ENCODE data around the gene KIF1B. TPM values are rescaled to one million over a fixed set of nuclear protein-coding genes. Genes with fewer than 3 reads are reported as not detected.
"Not testable (repeated sequence)": the region's sequence is repeated elsewhere in the genome, so short reads cannot be mapped to it uniquely, and the experiment has no call there.

The KIF1B gene
- polyA plus RNA-seq, 1 experiment, result 26.9 TPM

DNA sequence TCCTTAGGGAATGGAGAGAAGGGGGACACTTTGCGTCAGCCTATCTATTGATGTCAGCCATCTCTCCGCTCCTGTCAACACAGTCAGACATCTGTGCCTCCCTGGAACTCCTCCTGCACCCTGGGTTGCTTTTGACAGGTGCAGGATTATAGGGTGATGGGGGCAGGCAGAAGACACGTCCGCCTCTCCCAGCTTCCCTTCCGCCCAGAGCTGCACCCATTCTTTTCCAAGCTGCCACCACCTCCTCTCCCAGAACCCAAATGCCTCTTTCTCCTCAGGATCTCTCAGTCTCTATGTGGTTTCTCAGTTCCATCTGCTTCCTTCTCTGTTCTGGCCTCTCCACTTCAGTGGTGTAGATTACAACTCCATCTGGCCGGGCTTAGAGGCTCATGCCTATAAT lies 17.1 kb upstream of the KIF1B start:
- TF ChIP-seq, protein P1, sequence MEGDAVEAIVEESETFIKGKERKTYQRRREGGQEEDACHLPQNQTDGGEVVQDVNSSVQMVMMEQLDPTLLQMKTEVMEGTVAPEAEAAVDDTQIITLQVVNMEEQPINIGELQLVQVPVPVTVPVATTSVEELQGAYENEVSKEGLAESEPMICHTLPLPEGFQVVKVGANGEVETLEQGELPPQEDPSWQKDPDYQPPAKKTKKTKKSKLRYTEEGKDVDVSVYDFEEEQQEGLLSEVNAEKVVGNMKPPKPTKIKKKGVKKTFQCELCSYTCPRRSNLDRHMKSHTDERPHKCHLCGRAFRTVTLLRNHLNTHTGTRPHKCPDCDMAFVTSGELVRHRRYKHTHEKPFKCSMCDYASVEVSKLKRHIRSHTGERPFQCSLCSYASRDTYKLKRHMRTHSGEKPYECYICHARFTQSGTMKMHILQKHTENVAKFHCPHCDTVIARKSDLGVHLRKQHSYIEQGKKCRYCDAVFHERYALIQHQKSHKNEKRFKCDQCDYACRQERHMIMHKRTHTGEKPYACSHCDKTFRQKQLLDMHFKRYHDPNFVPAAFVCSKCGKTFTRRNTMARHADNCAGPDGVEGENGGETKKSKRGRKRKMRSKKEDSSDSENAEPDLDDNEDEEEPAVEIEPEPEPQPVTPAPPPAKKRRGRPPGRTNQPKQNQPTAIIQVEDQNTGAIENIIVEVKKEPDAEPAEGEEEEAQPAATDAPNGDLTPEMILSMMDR (IDR thresholded peaks at IDR 0.05; ENCODE audit: low read depth, low read length), result no peak
- H3K27ac ChIP-seq (ENCODE audit: low read depth, low read length), result no peak overlapping the region
- ChIA-PET POLR2A (interaction anchor here (0.6 to 0.8 kb wide), 2 partner anchors 19 to 1851 kb away, joined by 3 to 5 read pairs; no protein-coding TSS in a partner anchor), CTCF (interaction anchor here (1.2 kb wide), 1 partner anchor 14 kb away, joined by 3 read pairs; no protein-coding TSS in a partner anchor)
- H3K9me3 ChIP-seq (ENCODE audit: control insufficient read depth, insufficient read depth, low read length), result no peaks in the 10 kb centered on the region; the same call in 1 of the 2 replicates
- no peak for DNase-seq (ENCODE audit: low read depth, low spot score)
- H3K27me3 ChIP-seq (ENCODE audit: control insufficient read depth, insufficient read depth, low read length), result no peaks in the 10 kb centered on the region
- H3K4me3 ChIP-seq (ENCODE audit: low read depth, low read length), result no peak overlapping the region

DNA sequence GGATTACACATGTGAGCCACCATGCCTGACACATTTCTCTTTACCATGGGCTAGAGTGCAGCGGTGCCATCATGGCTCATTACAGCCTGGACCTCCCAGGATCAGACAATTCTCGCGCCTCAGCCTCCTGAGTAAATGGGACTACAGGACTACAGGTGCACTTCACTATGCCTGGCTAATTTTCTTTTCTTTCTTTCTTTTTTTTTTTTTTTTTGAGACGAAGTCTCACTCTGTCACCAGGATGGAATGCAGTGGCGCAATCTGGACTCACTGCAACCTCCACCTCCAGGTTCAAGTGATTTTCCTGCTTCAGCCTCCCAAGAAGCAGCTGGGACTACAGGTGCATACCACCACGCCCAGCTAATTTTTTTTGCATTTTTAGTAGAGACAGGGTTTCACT lies 14.8 kb upstream of the KIF1B start:
- peaks cover under 1% of the 10 kb centered on the region for H3K27me3 ChIP-seq (ENCODE audit: control insufficient read depth, insufficient read depth, low read length)
- no peak overlapping the region for H3K4me3 ChIP-seq (ENCODE audit: low read depth, low read length)
- H3K27ac ChIP-seq (ENCODE audit: low read depth, low read length), result no peak overlapping the region
- POLR2A ChIA-PET, result no interaction called here
- no peaks in the 10 kb centered on the region for H3K9me3 ChIP-seq (ENCODE audit: control insufficient read depth, insufficient read depth, low read length)
- CTCF ChIA-PET, result interaction anchor here (1.0 kb wide), 1 partner anchor 14 kb away, joined by 3 read pairs; no protein-coding TSS in a partner anchor
- DNase-seq (ENCODE audit: low read depth, low spot score), result no peak
- TF ChIP-seq, protein P1 (IDR thresholded peaks at IDR 0.05; ENCODE audit: low read depth, low read length), result no peak

- TF ChIP-seq, protein P1 (IDR thresholded peaks at IDR 0.05; ENCODE audit: low read depth, low read length), result no peak
- DNase-seq (ENCODE audit: low read depth, low spot score), result peak; percentile 27
- POLR2A ChIA-PET, result no interaction called here
- Histone ChIP-seq H3K9me3 (ENCODE audit: control insufficient read depth, insufficient read depth, low read length) (no peaks in the 10 kb centered on the region), H3K27ac (ENCODE audit: low read depth, low read length) (peak overlapping the region; percentile 47), H3K4me3 (ENCODE audit: low read depth, low read length) (no peak overlapping the region), H3K27me3 (ENCODE audit: control insufficient read depth, insufficient read depth, low read length) (peaks cover 2% of the 10 kb centered on the region)
- CTCF ChIA-PET, result interaction anchor here (1.9 kb wide), 1 partner anchor 13 kb away, joined by 9 read pairs; the partner anchor contains the start of gene KIF1B
These were observed 13.4 kb upstream of the KIF1B start for GRCh38 chr1:10196976-10197375.

DNA sequence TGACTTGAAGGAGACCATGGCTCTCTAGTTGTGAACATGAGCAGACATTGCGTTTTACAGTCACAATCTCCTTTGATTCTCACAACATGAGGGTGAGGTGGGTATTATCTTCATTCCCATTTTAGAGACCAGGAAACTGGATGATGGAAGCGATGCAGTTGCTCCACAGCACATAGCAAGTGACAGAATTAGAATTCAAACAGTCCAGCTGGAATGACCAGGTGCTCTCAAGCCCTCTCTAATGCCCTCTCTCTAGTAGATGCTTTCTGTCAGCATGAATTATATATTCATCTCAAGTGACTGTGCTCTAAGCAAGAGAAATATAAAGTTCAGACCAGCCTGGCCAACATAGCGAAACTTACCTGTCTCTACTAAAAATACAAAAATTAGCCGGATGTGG lies 9.8 kb upstream of the KIF1B start:
- Histone ChIP-seq H3K9me3 (ENCODE audit: control insufficient read depth, insufficient read depth, low read length) (no peaks in the 10 kb centered on the region), H3K27ac (ENCODE audit: low read depth, low read length) (no peak overlapping the region), H3K4me3 (ENCODE audit: low read depth, low read length) (no peak overlapping the region), H3K27me3 (ENCODE audit: control insufficient read depth, insufficient read depth, low read length) (peaks cover 2% of the 10 kb centered on the region)
- TF ChIP-seq, protein P1 (IDR thresholded peaks at IDR 0.05; ENCODE audit: low read depth, low read length), result no peak
- ChIA-PET CTCF (interaction anchor here (2.1 kb wide), 1 partner anchor 9 kb away, joined by 18 read pairs; the partner anchor contains the start of gene KIF1B), POLR2A (no interaction called here)
- DNase-seq (ENCODE audit: low read depth, low spot score), result no peak

- ChIA-PET POLR2A (interaction anchor here (0.7 kb wide), 1 partner anchor 335 kb away, joined by 3 read pairs; no protein-coding TSS in a partner anchor), CTCF (no interaction called here)
- TF ChIP-seq, protein P1 (IDR thresholded peaks at IDR 0.05; ENCODE audit: low read depth, low read length), result no peak
- peaks cover 2% of the 10 kb centered on the region for H3K27me3 ChIP-seq (ENCODE audit: control insufficient read depth, insufficient read depth, low read length)
- no peaks in the 10 kb centered on the region for H3K9me3 ChIP-seq (ENCODE audit: control insufficient read depth, insufficient read depth, low read length)
- no peak for DNase-seq (ENCODE audit: low read depth, low spot score)
- H3K27ac ChIP-seq (ENCODE audit: low read depth, low read length), result no peak overlapping the region
- no peak overlapping the region for H3K4me3 ChIP-seq (ENCODE audit: low read depth, low read length)
These were observed 6.2 kb upstream of the KIF1B start for GRCh38 chr1:10204003-10204642.

DNA sequence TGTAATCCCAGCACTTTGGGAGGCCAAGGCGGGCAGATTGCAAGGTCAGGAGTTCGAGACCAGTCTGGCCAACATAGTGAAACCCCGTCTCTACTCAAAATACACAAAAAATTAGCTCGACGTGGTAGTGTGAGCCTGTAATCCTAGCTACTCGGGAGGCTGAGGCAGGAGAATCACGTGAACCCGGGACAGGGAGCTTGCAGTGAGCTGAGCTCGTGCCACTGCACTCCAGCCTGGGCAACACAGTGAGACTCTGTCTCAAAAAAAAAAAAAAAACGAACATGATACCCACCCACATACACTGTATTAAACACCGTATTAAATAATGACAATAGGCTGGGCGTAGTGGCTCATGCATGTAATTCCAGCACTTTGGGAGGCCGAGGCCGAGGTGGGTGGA lies 5.2 kb upstream of the KIF1B start:
- not testable (repeated sequence) for H3K4me3 ChIP-seq (ENCODE audit: low read depth, low read length); H3K27me3 ChIP-seq (ENCODE audit: control insufficient read depth, insufficient read depth, low read length); DNase-seq (ENCODE audit: low read depth, low spot score); H3K27ac ChIP-seq (ENCODE audit: low read depth, low read length); H3K9me3 ChIP-seq (ENCODE audit: control insufficient read depth, insufficient read depth, low read length)
- POLR2A ChIA-PET, result interaction anchor here (0.7 kb wide), 1 partner anchor 97 kb away, joined by 7 read pairs; no protein-coding TSS in a partner anchor
- CTCF ChIA-PET, result interaction anchor here (0.6 kb wide), 1 partner anchor 104 kb away, joined by 4 read pairs; no protein-coding TSS in a partner anchor

All from AG04450 (cell line).